Naive thymus-derived CD4-positive, alpha-beta T cell (primary cell): Measurements from ENCODE around the gene IQGAP1. TPM values are rescaled to one million over a fixed set of nuclear protein-coding genes. Genes with fewer than 3 reads are reported as not detected.

Experiments
- ATAC-seq: fragments of 150-1000 bp; cut with Tn5 transposase; 2 replicates; pipeline ENCODE4 v1.10.0; 2021; ENCODE audit warnings: mild to moderate bottlenecking, moderate library complexity
- CTCF ChIA-PET: fragments of 350-600 bp; sonication (Branson Sonifier 250); formaldehyde crosslinking; loops from one replicate; lab custom pipeline; 2021; ENCODE audit warnings: antibody characterized with exemption; lab: Charles Lee
- POLR2A ChIA-PET: fragments of 350-600 bp; sonication (Branson Sonifier 250); formaldehyde crosslinking; loops from one replicate; lab custom pipeline; 2021; ENCODE audit warnings: antibody characterized with exemption, inconsistent platforms; lab: Charles Lee
- DNase-seq, 9 donors: peaks; one replicate each; pipeline versions ENCODE4 v3.0.0 to v3.0.0-alpha.2; 2020 to 2022; ENCODE audit warnings: mixed read lengths in 1 of 9
- H3K27ac ChIP-seq: one replicate; pipeline ENCODE4 v1.7.0; 2013; ENCODE audit warnings: mild to moderate bottlenecking, low read depth, low read length, moderate library complexity
- H3K27me3 ChIP-seq, 2 donors: one replicate each; pipeline ENCODE4 v1.7.0; 2013; ENCODE audit warnings: low read length in 2 of 2, mild to moderate bottlenecking in 2 of 2, moderate library complexity in 2 of 2; ENCODE audit not compliant: control insufficient read depth in 2 of 2, insufficient read depth in 2 of 2
- H3K36me3 ChIP-seq, 3 experiments: 1 replicate in 2 of 3; 2 replicates in 1 of 3; pipeline ENCODE4 v1.7.0; 2013; ENCODE audit warnings: low read length in 3 of 3, mild to moderate bottlenecking in 3 of 3, moderate library complexity in 1 of 3; ENCODE audit not compliant: insufficient read depth in 3 of 3, control insufficient read depth in 2 of 3
- H3K4me1 ChIP-seq, 2 donors: one replicate each; pipeline ENCODE4 v1.7.0; 2013; ENCODE audit warnings: low read length in 2 of 2, mild to moderate bottlenecking in 2 of 2, moderate library complexity in 1 of 2; ENCODE audit not compliant: control insufficient read depth in 2 of 2, insufficient read depth in 2 of 2
- H3K4me3 ChIP-seq: 2 replicates; pipeline ENCODE4 v1.7.0; 2013; ENCODE audit warnings: mild to moderate bottlenecking, low read length
- H3K9me3 ChIP-seq, 3 experiments: 1 replicate in 2 of 3; 2 replicates in 1 of 3; pipeline ENCODE4 v1.7.0; 2013; ENCODE audit warnings: low read length in 3 of 3; ENCODE audit not compliant: control insufficient read depth in 2 of 3
- H3K27ac Mint-ChIP-seq, 9 donors: one replicate each; pipeline ENCODE4 v1.8.0; 2020 to 2022; ENCODE audit warnings: mixed read lengths in 9 of 9, mild to moderate bottlenecking in 8 of 9, moderate library complexity in 5 of 9, inconsistent platforms in 2 of 9
- H3K27me3 Mint-ChIP-seq, 5 donors: one replicate each; pipeline ENCODE4 v1.8.0; 2021 to 2022; ENCODE audit warnings: mixed read lengths in 5 of 5, mild to moderate bottlenecking in 1 of 5
- H3K36me3 Mint-ChIP-seq, 5 donors: one replicate each; pipeline ENCODE4 v1.8.0; 2020 to 2022; ENCODE audit warnings: mixed read lengths in 5 of 5, mild to moderate bottlenecking in 3 of 5, inconsistent platforms in 1 of 5
- H3K4me1 Mint-ChIP-seq, 7 donors: one replicate each; pipeline ENCODE4 v1.8.0; 2020 to 2022; ENCODE audit warnings: mixed read lengths in 7 of 7, mild to moderate bottlenecking in 3 of 7, inconsistent platforms in 1 of 7
- H3K4me3 Mint-ChIP-seq, 10 donors: one replicate each; pipeline ENCODE4 v1.8.0; 2020 to 2022; ENCODE audit warnings: mild to moderate bottlenecking in 10 of 10, mixed read lengths in 10 of 10, moderate library complexity in 6 of 10, inconsistent platforms in 2 of 10
- H3K9me3 Mint-ChIP-seq, 11 donors: one replicate each; pipeline ENCODE4 v1.8.0; 2020 to 2022; ENCODE audit warnings: mixed read lengths in 11 of 11, mild to moderate bottlenecking in 4 of 11, inconsistent platforms in 1 of 11, moderate library complexity in 1 of 11
- intact Hi-C, 2 donors: fragments of 100-400 bp; cut with micrococcal nuclease; formaldehyde crosslinking; loops; one replicate each; pipeline ENCODE4 v1.15.1; 2023
- polyA plus RNA-seq, 2 donors: library from polyadenylated mRNA; unstranded; fragments of 300-500 nt; fragmentation: Illumina TruSeq; gene quantifications; one replicate each; pipeline ENCODE4 v1.2.3, GENCODE V29; 2021
- total RNA-seq, 6 experiments: library from RNA in 5 of 6; stranded (reverse) in 5 of 6; gene quantifications; 1 replicate in 5 of 6; 2 replicates in 1 of 6; pipeline ENCODE4 v1.2.3 and lab custom pipeline; 2021 to 2026

Gene IQGAP1
- total and polyA plus RNA-seq, 7 experiments from 2014 or later, result 73.9 to 263 (median 90.3) TPM

DNA sequence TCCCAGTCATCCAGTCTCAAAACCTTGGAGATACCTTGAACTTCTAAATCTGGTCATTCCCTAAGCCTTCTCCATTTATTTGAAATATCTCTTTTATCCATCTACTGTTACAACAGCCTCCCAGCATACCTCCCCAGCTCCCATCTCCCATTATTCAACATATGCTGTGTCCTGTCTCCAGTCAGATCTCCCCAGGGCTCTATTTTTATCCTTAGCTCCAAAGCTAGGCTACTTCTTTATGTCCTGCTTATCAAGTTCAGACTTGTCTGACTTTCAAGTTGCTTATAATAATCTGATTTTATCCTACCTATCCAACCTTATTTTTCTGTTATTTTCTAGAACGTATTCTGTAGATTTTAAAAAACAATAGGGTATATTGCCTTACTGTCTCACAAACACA lies 44.2 kb downstream of the IQGAP1 start:
- DNase-seq, result no peak
- Mint-ChIP-seq H3K9me3 (no peaks in the 10 kb centered on the region), H3K27ac (peak overlapping the region in 2 of 9 donors; percentile 8 to 21), H3K4me3 (no peak overlapping the region), H3K4me1 (peaks cover 10 to 45% (median 39%) of the 10 kb centered on the region in 7 donors), H3K27me3 (no peaks in the 10 kb centered on the region), H3K36me3 (peaks cover 18 to 61% (median 44%) of the 10 kb centered on the region in 5 donors)
- Histone ChIP-seq H3K27ac (no peak overlapping the region), H3K36me3 (peaks cover 0 to 10% (median 6%) of the 10 kb centered on the region in 3 experiments), H3K9me3 (no peaks in the 10 kb centered on the region), H3K4me1 (peaks cover 0 to 6% of the 10 kb centered on the region in 2 donors), H3K4me3 (no peak overlapping the region), H3K27me3 (no peaks in the 10 kb centered on the region)
- ChIA-PET CTCF (no interaction called here), POLR2A (no interaction called here)
- ATAC-seq, result no peak
- intact Hi-C loops, result no loop called here

DNA sequence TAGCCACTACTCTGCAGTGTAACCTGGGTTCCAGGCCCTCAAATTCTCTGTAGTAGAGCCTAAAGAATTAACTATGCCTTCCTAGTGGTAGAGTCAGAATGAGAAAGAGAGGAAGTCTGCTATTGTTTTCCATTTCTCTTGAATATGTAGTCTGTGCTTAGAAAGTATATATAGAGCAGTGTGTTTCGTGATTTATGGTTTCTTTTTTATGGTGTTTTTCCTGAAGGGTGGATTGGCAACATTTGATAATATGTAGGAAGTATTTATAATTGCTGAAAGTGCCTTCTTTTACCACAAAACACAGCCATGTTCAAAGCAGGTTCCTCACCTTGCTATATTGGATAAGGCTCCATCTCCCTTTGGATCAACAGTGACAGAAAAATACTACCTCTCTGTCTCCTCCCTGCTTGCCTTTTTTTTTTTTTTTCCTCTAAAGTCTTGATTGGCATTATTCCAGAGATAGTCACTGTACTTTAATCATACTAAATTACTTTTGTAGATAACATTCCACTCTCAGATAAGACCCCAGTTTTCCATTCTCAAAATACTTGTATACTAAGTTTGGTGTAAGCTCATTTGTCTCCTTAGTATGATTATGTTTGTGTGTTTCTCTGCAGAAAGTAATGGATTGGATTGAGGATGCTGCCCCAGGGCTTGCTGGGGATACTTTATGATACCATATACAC lies 47.8 kb downstream of the IQGAP1 start:
- H3K9me3 ChIP-seq, result no peaks in the 10 kb centered on the region
- Mint-ChIP-seq H3K27me3 (no peaks in the 10 kb centered on the region), H3K4me3 (peak overlapping the region in 1 of 10 donors; percentile 18), H3K4me1 (peaks cover 10 to 49% (median 34%) of the 10 kb centered on the region in 7 donors), H3K9me3 (no peaks in the 10 kb centered on the region), H3K27ac (peak overlapping the region in 3 of 9 donors; percentile 5 to 45 (median 41)), H3K36me3 (peaks cover 24 to 54% (median 37%) of the 10 kb centered on the region in 5 donors)
- peaks cover 0 to 6% of the 10 kb centered on the region in 2 donors for H3K4me1 ChIP-seq
- ChIA-PET POLR2A (interaction anchor here (0.9 kb wide), 1 partner anchor 23 kb away, joined by 3 read pairs; no protein-coding TSS in a partner anchor), CTCF (interaction anchor here (0.9 kb wide), 1 partner anchor 13 kb away, joined by 3 read pairs; no protein-coding TSS in a partner anchor)
- no peaks in the 10 kb centered on the region for H3K27me3 ChIP-seq
- DNase-seq (no peak), ATAC-seq (no peak)
- H3K4me3 ChIP-seq, result no peak overlapping the region
- H3K27ac ChIP-seq, result no peak overlapping the region
- intact Hi-C loops, result loop anchor here (5.0 kb wide), 2 partner anchors 33 to 73 kb away; no protein-coding TSS in a partner anchor
- peaks cover 0 to 7% (median 5%) of the 10 kb centered on the region in 3 experiments for H3K36me3 ChIP-seq

DNA sequence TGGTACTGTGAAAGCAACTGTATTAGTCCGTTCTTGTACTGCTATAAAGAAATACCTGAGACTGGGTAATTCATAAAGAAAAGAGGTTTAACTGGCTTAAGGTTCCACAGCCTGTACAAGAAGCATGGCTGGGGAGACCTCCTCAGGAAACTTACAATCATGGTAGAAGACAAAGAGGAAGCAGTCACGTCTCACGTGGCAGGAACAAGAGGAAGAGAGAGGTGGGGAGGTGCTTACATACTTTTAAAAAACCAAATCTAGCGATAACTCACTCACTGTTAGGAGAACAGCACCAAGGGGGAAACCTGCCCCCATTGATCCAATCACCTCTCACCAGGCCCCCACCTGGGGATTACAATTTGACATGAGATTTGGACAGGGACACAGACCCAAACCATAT lies 48.9 kb downstream of the IQGAP1 start:
- Histone ChIP-seq H3K36me3 (peaks cover 0 to 11% (median 7%) of the 10 kb centered on the region in 3 experiments), H3K27ac (no peak overlapping the region), H3K9me3 (no peaks in the 10 kb centered on the region), H3K4me1 (peaks cover 0 to 6% of the 10 kb centered on the region in 2 donors), H3K27me3 (no peaks in the 10 kb centered on the region), H3K4me3 (no peak overlapping the region)
- Mint-ChIP-seq H3K36me3 (peaks cover 24 to 61% (median 43%) of the 10 kb centered on the region in 5 donors), H3K27ac (peak overlapping the region in 3 of 9 donors; percentile 4 to 45 (median 25)), H3K4me1 (peaks cover 10 to 42% (median 28%) of the 10 kb centered on the region in 7 donors), H3K27me3 (no peaks in the 10 kb centered on the region), H3K9me3 (no peaks in the 10 kb centered on the region), H3K4me3 (no peak overlapping the region)
- DNase-seq (no peak), ATAC-seq (no peak)
- CTCF ChIA-PET, result interaction anchor here (0.9 kb wide), 1 partner anchor 14 kb away, joined by 3 read pairs; no protein-coding TSS in a partner anchor
- POLR2A ChIA-PET, result interaction anchor here (0.9 kb wide), 1 partner anchor 24 kb away, joined by 3 read pairs; no protein-coding TSS in a partner anchor
- intact Hi-C loops, result loop anchor here (5.0 kb wide), 2 partner anchors 35 to 75 kb away; no protein-coding TSS in a partner anchor

DNA sequence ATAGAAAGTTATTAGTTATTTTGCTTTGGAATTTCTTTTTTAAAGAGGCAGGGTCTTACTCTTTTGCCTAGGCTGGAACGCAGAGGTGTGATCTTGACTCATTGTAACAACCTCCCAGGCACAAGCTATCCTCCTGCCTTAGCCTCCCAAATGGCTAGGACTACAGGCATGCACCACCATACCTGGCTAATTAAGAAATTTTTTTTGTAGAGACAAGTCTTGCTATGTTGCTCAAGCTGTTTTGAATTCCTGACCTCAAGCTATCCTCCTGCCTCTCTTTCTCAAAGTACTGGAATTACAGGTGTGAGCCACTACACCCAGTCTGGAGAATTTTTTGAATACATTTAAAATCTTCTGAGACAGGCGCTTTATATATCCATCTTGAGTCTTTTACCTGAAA lies 49.5 kb downstream of the IQGAP1 start:
- H3K36me3 ChIP-seq, result peaks cover 0 to 12% (median 7%) of the 10 kb centered on the region in 3 experiments
- intact Hi-C loops, result loop anchor here (5.0 kb wide), 2 partner anchors 35 to 75 kb away; no protein-coding TSS in a partner anchor
- Mint-ChIP-seq H3K36me3 (peaks cover 24 to 62% (median 43%) of the 10 kb centered on the region in 5 donors), H3K9me3 (no peaks in the 10 kb centered on the region), H3K4me3 (no peak overlapping the region), H3K27me3 (no peaks in the 10 kb centered on the region), H3K4me1 (peaks cover 7 to 38% (median 25%) of the 10 kb centered on the region in 7 donors), H3K27ac (no peak overlapping the region)
- ATAC-seq, result no peak
- no peaks in the 10 kb centered on the region for H3K9me3 ChIP-seq
- no peak overlapping the region for H3K27ac ChIP-seq
- H3K27me3 ChIP-seq, result no peaks in the 10 kb centered on the region
- no peak overlapping the region for H3K4me3 ChIP-seq
- POLR2A ChIA-PET, result no interaction called here
- DNase-seq, result no peak
- CTCF ChIA-PET, result interaction anchor here (1.0 kb wide), 1 partner anchor 63 kb away, joined by 3 read pairs; no protein-coding TSS in a partner anchor
- H3K4me1 ChIP-seq, result peaks cover 0 to 6% of the 10 kb centered on the region in 2 donors

DNA sequence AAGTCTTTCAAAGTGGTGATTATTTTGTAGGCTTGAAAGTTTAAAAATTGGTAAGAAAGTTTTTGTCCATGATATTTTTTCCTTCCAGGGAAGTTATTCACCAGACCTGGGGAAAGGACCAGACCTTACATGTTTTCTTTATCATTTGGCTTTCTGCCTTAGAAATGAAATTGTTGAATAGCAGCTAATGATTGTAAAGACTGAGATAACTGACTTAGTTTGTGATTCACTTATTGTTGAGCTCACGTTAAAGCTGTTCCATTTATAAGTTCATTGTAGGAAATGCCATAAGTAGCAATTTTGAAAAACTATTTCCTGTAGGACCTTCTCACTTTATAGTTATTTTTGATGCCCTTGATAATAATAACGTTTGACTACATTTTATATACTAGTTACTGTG lies 51.9 kb downstream of the IQGAP1 start:
- DNase-seq, result no peak
- CTCF ChIA-PET, result interaction anchor here (0.6 to 1.1 kb wide), 3 partner anchors 38 to 226 kb away, joined by 3 to 5 read pairs (median 3); no protein-coding TSS in a partner anchor
- H3K9me3 ChIP-seq, result no peaks in the 10 kb centered on the region
- Mint-ChIP-seq H3K27ac (peak overlapping the region in 2 of 9 donors; percentile 33 to 59), H3K4me3 (no peak overlapping the region), H3K4me1 (peaks cover 4 to 32% (median 19%) of the 10 kb centered on the region in 7 donors), H3K27me3 (no peaks in the 10 kb centered on the region), H3K36me3 (peaks cover 15 to 53% (median 40%) of the 10 kb centered on the region in 5 donors), H3K9me3 (no peaks in the 10 kb centered on the region)
- H3K4me1 ChIP-seq, result peaks cover 0 to 6% of the 10 kb centered on the region in 2 donors
- no peak overlapping the region for H3K4me3 ChIP-seq
- ATAC-seq, result no peak
- H3K27me3 ChIP-seq, result no peaks in the 10 kb centered on the region
- POLR2A ChIA-PET, result no interaction called here
- H3K36me3 ChIP-seq, result peaks cover 0 to 19% (median 0%) of the 10 kb centered on the region in 3 experiments
- intact Hi-C loops, result loop anchor here (5.0 kb wide), 2 partner anchors 38 to 78 kb away; no protein-coding TSS in a partner anchor
- no peak overlapping the region for H3K27ac ChIP-seq

DNA sequence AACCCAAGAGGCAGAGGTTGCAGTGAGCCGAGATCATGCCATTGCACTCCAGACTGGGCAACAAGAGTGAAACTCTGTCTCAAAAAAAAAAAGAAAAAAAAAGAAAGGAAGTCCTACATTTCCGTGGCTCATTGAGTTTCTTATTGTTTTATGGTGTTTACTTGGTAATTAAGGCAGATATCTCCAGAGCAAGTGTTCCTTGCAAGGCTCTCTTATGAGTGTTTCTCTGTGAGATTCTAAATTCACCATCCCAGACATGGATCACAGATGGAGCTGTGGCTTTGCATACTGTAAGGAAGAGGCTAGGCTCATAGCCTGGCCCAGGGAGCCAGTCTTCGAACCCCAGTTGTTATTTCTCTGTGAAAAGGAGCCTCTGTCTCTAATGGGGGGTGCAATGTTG lies 53.0 kb downstream of the IQGAP1 start:
- CTCF ChIA-PET, result no interaction called here
- Histone ChIP-seq H3K4me1 (peaks cover 0 to 2% of the 10 kb centered on the region in 2 donors), H3K27me3 (no peaks in the 10 kb centered on the region), H3K27ac (no peak overlapping the region), H3K4me3 (no peak overlapping the region), H3K9me3 (no peaks in the 10 kb centered on the region), H3K36me3 (peaks cover 0 to 19% (median 0%) of the 10 kb centered on the region in 3 experiments)
- peaks cover 4 to 25% (median 11%) of the 10 kb centered on the region in 7 donors for H3K4me1 Mint-ChIP-seq
- H3K36me3 Mint-ChIP-seq, result peaks cover 8 to 49% (median 33%) of the 10 kb centered on the region in 5 donors
- H3K4me3 Mint-ChIP-seq, result no peak overlapping the region
- H3K27me3 Mint-ChIP-seq, result no peaks in the 10 kb centered on the region
- peak overlapping the region in 1 of 9 donors; percentile 57 for H3K27ac Mint-ChIP-seq
- POLR2A ChIA-PET, result no interaction called here
- intact Hi-C loops, result no loop called here
- no peak for ATAC-seq
- DNase-seq, result no peak
- H3K9me3 Mint-ChIP-seq, result no peaks in the 10 kb centered on the region
